Measurements from ENCODE around the gene CYP4F22. TPM values are rescaled to one million over a fixed set of nuclear protein-coding genes. Genes with fewer than 3 reads are reported as not detected.

CYP4F22 gene
- total and polyA plus RNA-seq, 2 of the 8 experiments (the other 6 are each of a cell fraction or from before 2014, with no cell fraction given) = not detected

DNA sequence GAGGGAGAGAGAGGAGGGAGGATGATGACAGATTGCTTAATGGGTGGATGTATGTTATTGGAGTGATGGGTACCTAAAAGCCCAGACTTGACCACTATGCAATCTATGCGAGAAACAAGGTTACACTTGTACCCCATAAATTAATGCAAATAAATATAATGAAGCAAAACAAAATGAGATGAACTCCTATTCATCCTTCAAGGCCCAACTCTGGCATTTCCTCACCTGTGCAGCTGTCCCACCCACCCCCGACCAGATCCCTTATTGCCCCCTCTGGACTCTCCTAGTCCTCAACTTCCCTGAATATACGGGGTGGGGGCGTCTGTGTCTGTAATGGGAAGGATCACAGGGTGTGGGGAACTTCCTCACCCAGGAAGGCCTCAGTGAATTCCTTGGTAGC is 33.2 kb upstream of the CYP4F22 start:
- no peak overlapping the region for H2BK15ac ChIP-seq (ENCODE audit: low read length)
- no peak overlapping the region for H3K9ac ChIP-seq (replicated peaks in 1 of 4; ENCODE audit: extremely low read depth in 1 of 4, low read depth in 3 of 4, low read length in 3 of 4)
- ChIA-PET POLR2A (ENCODE audit: partially characterized antibody) (no interaction called here), CTCF (ENCODE audit: partially characterized antibody) (no interaction called here)
- H2BK120ac ChIP-seq (replicated peaks; ENCODE audit: low read depth, low read length) = no peak overlapping the region
- H3K79me1 ChIP-seq (ENCODE audit: low read depth, low read length) = no peaks in the 10 kb centered on the region
- peaks cover 0 to 5% (median 2%) of the 10 kb centered on the region in 4 experiments; a peak in 3 of 7 replicates for H3K27me3 ChIP-seq (replicated peaks in 1 of 4; ENCODE audit: control insufficient read depth in 3 of 4, extremely low read depth in 1 of 4, insufficient read depth in 3 of 4, low read length in 3 of 4)
- DNase-seq (ENCODE audit: low read depth in 1 of 2, low spot score in 2 of 2) (no peak), FAIRE-seq (no peak)
- H2BK20ac ChIP-seq (ENCODE audit: low read length) = no peak overlapping the region
- H2BK12ac ChIP-seq (ENCODE audit: low read depth, low read length) = no peak overlapping the region
- H3K27ac ChIP-seq (ENCODE audit: low read depth, low read length) = no peak overlapping the region
- H3K4me3 ChIP-seq (ENCODE audit: extremely low read depth in 1 of 4, insufficient read depth in 2 of 4, low read depth in 3 of 4, low read length in 4 of 4) = no peak overlapping the region
- H3K23me2 ChIP-seq (ENCODE audit: low read depth, low read length) = no peaks in the 10 kb centered on the region
- TF ChIP-seq CREB1 (IDR thresholded peaks at IDR 0.05) = no peak
- no peak for TF ChIP-seq CTCF (IDR thresholded peaks at IDR 0.05; ENCODE audit: control extremely low read depth in 1 of 3, insufficient read depth in 1 of 3, low read depth in 1 of 3, low read length in 3 of 3)
- no peak for TF ChIP-seq EZH2 (IDR thresholded peaks at IDR 0.05; ENCODE audit: low read depth, low read length, severe bottlenecking)
- TF ChIP-seq USF2 (IDR thresholded peaks at IDR 0.05; ENCODE audit: low read length) = no peak
- TF ChIP-seq POU5F1 (IDR thresholded peaks at IDR 0.05; ENCODE audit: low read depth, low read length) = no peak
- no peak for TF ChIP-seq CBX5 (IDR thresholded peaks at IDR 0.05; ENCODE audit: low read depth, low read length)
- TF ChIP-seq CHD2 (IDR thresholded peaks at IDR 0.05; ENCODE audit: low read length) = no peak
- TF ChIP-seq FOSL1 (IDR thresholded peaks at IDR 0.05; ENCODE audit: insufficient read depth, low read depth, low read length) = no peak
- no peak for TF ChIP-seq CEBPB (IDR thresholded peaks at IDR 0.05; ENCODE audit: low read depth, low read length)
- peaks cover 34 to 53% of the 10 kb centered on the region in 2 experiments; a peak in 3 of 4 replicates for H3K9me3 ChIP-seq (ENCODE audit: insufficient read depth in 2 of 2, low read depth in 1 of 2, low read length in 1 of 2)
- no peak overlapping the region for H3K23ac ChIP-seq (ENCODE audit: insufficient read length)
- H4K20me1 ChIP-seq (replicated peaks in 1 of 2; ENCODE audit: control insufficient read depth in 1 of 2, insufficient read depth in 2 of 2, low read length in 2 of 2) = no peaks in the 10 kb centered on the region
- no peak overlapping the region for H3K4me2 ChIP-seq (ENCODE audit: insufficient read depth in 1 of 2, low read depth in 2 of 2, low read length in 2 of 2)
- no peak overlapping the region for H4K8ac ChIP-seq (ENCODE audit: extremely low read depth, insufficient read depth, low read length)
- no peaks in the 10 kb centered on the region for H3K36me3 ChIP-seq (ENCODE audit: control insufficient read depth in 2 of 4, insufficient read depth in 4 of 4, low read length in 3 of 4)
- H3K4me1 ChIP-seq (replicated peaks in 1 of 4; ENCODE audit: control insufficient read depth in 3 of 4, insufficient read depth in 4 of 4, low read length in 3 of 4) = no peaks in the 10 kb centered on the region
- WGBS, 2 experiments (ENCODE audit: extremely low coverage in 1 of 2, insufficient coverage in 1 of 2, insufficient read length in 1 of 2, insufficient replicate concordance in 2 of 2, low coverage in 1 of 2, low lambda C conversion rate in 2 of 2, missing lambda C conversion rate in 1 of 2) = 83% methylated on average over 4 of the region's 4 CpGs; no CpG with 5 or more reads in 1 of the 2 experiments
- H3K4ac ChIP-seq (replicated peaks; ENCODE audit: insufficient read length, low read depth, low read length) = no peak overlapping the region
- H3K14ac ChIP-seq (ENCODE audit: insufficient read length) = no peak overlapping the region
- H4K91ac ChIP-seq (replicated peaks; ENCODE audit: insufficient read length, low read length) = no peak overlapping the region
- H4K5ac ChIP-seq (ENCODE audit: insufficient read length, low read depth, low read length) = no peak overlapping the region
- H3K18ac ChIP-seq (ENCODE audit: extremely low read depth, low read length) = no peak overlapping the region
- H2AK5ac ChIP-seq (ENCODE audit: low read depth, low read length) = no peak overlapping the region
- no peak overlapping the region for H2AFZ ChIP-seq (ENCODE audit: low read length)
- no peaks in the 10 kb centered on the region for H3K79me2 ChIP-seq (ENCODE audit: control insufficient read depth in 1 of 2, insufficient read depth in 2 of 2, low read length in 2 of 2)
- H3K56ac ChIP-seq (replicated peaks; ENCODE audit: insufficient read length, low read depth, low read length) = no peak overlapping the region
- H2BK5ac ChIP-seq (ENCODE audit: low read depth, low read length) = no peak overlapping the region
